Activated CD4-positive, alpha-beta T cell treated with anti-CD3 and anti-CD28 coated beads, Interleukin-2, amount 50 U/mL, for 16 hours (primary cell): Measurements from ENCODE around the gene SLC39A2.
A peak's percentile ranks its signal among the peaks of the same experiment; 100 is the strongest.
"Not testable (repeated sequence)": the region's sequence is repeated elsewhere in the genome, so short reads cannot be mapped to it uniquely, and the experiment has no call there.

Source experiments
- DNase-seq: peaks from one replicate; pipeline ENCODE4 v3.0.0-alpha.2; 2020

The SLC39A2 gene

DNA sequence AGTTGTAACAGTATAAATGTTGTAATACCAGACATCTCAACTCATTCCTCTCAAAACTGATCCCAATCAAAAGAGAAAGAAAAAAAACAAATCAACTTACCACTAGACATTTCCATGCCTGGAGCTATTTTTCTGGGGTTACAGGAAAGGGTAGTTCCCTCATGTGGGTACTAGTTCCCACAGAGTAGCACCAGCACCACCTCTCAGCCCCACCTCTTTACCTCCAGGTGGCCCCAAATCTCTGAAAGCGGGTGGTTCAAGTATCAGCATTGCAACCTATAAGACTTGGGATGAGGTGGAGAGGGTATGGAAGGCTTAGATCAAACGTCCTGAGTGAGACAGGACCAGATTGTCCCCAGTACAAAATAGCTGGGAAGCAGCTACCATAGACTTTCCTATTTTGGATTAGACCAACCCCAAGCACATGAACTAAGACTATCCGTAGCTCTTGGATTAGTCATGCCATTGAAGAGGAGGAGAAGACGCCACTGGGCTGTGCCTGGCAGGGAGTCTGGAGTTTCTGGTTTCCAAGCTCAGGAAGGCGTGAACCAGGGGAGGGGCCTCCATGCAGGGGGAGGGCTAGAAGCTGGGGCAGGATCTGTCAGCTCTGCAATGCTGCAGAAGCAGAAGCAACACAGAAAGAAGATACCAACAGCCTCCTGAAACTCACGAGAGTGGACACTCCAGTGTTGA lies at the start of gene SLC39A2:
TSS of gene SLC39A2 (plus strand) at position 620 of the 693 bp plus-strand sequence. CDS start 154 bp downstream, outside the sequence.
- DNase-seq: no peak

DNA sequence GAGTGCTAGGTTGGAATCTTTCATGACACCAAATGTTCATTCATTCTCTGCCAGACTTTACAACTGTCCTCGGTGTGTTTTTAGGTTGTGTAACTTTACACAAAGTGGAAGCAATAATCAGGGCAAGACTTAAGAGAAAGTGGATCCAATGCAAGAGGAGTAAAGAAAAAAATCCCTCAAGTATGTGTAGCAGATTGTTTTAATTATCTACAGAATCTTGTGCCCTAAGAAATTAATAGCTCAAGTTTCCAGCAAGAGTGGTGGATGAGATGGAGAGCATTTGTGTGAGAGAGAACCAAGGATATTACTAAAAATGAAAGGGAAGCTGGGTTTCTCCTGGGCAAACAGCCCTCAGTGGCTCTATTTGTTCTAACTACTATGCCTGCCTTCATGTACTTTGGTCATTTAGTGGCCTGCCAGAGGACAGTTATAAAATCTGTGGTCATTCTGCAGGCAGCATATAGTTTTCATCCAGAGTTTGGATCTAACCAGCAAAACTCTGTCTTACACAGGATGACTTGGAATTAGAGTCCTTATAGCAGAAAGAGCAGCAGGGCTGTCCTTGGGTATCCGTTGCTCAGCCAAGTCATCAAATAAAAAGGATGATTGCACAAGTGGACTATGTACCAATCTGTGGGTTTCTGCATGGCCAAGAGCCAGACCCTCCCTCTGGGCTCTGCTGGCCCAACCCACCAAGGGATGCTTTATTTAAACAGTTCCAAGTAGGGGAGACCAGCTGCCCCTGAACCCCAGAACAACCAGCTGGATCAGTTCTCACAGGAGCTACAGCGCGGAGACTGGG lies 44.2 kb upstream of the SLC39A2 start, which contains the start of gene RNASE2:
TSS of gene RNASE2 (plus strand) at position 752 of the 802 bp plus-strand sequence. CDS start 285 bp downstream, outside the sequence.
- DNase-seq: not testable (repeated sequence)

- not testable (repeated sequence) for DNase-seq
These were observed 43.6 kb upstream of the SLC39A2 start for GRCh38 chr14:20955538-20955873.

- peak; percentile 54 for DNase-seq
These were observed 42.6 kb upstream of the SLC39A2 start for GRCh38 chr14:20956376-20956976.

- not testable (repeated sequence) for DNase-seq
These were observed 40.1 kb upstream of the SLC39A2 start for GRCh38 chr14:20958946-20959345.

GRCh38 chr14:20969336-20969735 lies 29.8 kb upstream of the SLC39A2 start:
- DNase-seq: no peak

GRCh38 chr14:20970647-20970982 lies 28.5 kb upstream of the SLC39A2 start:
- no peak for DNase-seq

GRCh38 chr14:20970983-20971704 lies 27.9 kb upstream of the SLC39A2 start:
- DNase-seq: peak; percentile 87

GRCh38 chr14:20971705-20972021 lies 27.4 kb upstream of the SLC39A2 start:
- DNase-seq: no peak

GRCh38 chr14:20973501-20973900 lies 25.6 kb upstream of the SLC39A2 start:
- no peak for DNase-seq

DNA sequence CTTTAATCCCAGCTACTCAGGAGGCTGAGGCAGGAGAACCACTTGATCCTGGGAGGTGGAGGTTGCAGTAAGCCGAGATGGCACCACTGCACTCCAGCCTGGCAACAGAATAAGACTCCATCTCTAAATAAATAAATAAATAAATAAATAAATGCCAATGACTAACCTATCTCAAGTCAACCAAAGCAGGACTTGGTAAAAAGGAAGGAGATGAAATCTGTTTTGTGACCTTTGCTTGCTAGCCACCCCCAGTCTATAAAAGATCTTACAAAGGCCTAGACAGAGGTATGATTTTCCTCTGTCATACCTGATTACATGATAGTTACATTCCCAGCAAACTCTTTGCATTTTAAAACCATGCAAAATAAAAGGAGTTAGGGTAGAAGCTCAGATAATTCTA lies 22.8 kb upstream of the SLC39A2 start:
- no peak for DNase-seq

DNA sequence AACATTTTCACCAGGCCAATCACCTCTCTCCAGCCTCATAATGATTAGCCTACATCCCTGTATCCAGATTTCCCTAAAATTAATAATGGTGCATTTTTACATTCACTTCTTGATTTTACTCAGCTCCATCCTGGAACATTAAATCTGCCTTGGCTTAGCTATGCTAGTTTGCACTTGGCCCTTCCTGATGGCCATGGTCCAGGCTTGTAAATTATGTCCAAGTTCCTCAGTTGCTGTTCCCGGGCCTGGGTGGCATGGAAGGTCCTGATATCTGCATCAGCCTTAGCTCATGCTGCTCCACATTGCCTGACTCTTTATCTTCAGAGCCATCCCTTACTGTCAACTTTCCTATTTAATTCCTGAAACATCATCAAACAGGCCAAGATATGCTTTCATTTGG lies 20.4 kb upstream of the SLC39A2 start:
- DNase-seq: no peak

DNA sequence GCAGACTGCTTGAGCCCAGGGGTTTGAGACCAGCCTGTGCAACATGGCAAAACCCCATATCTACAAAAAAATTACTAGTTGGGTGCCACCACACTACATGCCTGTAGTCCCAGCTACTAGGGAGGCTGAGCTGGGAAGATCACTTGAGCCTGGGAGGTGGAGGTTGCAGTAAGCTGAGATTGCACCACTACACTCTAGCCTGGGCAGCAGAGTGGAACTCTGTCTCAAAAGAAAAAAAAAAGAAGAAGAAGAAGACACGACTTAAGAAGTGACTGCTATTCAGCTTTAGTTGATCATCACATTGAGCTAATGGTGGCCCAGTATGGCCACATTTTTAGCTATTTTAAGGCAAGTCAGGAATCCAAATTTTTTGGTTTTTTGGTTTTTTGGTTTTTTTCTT lies 18.2 kb upstream of the SLC39A2 start:
- no peak for DNase-seq

- no peak for DNase-seq
These were observed 16.3 kb upstream of the SLC39A2 start for GRCh38 chr14:20982646-20983369.

DNA sequence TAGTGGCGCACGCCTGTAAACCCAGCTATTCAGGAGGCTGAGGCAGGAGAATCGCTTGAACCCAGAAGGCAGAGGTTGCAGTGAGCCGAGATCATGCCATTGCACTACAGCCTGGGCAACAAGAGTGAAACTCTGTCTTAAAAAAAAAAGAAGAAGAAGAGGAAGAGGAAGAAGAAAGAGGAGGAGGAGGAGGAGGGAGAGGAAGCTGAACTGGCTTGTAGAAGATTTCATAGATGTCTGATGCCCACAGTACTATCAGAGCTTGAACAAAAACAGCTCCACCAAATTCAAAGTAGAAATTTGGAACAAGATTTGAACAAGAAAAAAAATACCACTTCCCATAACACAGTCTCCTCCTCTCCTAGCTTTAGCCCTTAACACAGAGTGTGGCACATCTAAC lies 13.4 kb upstream of the SLC39A2 start:
- not testable (repeated sequence) for DNase-seq

DNA sequence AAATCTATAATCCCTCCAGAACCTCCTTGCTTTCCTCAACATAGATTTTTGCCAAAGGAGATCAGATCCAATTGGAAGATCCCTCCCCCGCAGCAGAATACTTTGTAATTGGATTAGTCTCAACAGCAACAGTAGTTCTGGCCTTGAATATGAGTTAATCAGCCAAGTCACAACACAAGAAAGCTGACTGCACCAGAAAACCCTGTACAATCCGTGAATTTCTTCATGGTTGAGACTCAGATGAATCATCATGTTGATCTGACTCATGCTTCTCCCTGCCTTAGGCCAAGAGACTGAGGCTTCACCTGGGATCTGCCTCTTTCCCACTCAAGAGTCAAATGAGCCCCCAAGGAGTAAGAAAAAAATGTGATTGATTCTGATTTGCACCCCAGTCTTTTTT lies 12.3 kb upstream of the SLC39A2 start:
- DNase-seq: peak; percentile 59

- no peak for DNase-seq
These were observed 10.2 kb upstream of the SLC39A2 start for GRCh38 chr14:20988717-20989470.

DNA sequence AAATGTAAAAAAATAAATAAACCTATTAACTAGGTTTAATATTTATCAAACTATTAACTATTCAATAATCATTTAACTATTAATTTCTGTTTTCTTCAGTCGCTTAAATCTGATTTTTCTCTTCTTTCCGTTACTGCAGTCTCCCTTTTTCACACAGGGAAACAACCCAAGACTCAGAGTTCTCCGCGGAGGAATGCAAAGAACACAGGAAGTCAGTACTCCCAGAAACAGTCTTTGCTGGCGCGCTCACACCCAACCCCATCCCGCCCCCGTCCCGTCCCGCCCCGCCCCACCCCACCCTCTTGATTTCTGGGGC lies 9.7 kb upstream of the SLC39A2 start:
- DNase-seq: no peak

GRCh38 chr14:20989787-20990600 lies 9.1 kb upstream of the SLC39A2 start, which contains the start of gene METTL17:
Gene METTL17, plus strand, starts transcription at chr14:20989980. Its CDS starts 23 bp downstream, at chr14:20990003.
- peak; percentile 96 for DNase-seq

DNA sequence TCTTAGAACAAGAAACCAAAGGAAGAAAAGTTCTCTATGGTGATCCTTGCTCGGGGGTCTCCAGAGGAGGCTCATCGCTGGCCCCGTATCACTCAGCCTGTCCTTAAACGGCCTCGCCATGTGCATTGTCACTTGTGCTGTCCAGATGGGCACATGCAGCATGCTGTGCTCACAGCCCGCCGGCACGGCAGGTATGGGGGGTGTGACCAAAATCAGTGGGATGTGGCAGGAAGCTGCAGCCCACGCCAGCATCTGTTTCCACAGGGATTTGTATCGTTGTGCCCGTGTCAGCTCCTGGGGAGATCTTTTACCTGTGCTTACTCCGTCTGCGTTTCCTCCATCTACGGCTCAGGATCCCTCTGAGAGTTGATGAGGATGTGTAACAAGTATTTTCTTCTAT lies 2.6 kb upstream of the SLC39A2 start:
- no peak for DNase-seq

DNA sequence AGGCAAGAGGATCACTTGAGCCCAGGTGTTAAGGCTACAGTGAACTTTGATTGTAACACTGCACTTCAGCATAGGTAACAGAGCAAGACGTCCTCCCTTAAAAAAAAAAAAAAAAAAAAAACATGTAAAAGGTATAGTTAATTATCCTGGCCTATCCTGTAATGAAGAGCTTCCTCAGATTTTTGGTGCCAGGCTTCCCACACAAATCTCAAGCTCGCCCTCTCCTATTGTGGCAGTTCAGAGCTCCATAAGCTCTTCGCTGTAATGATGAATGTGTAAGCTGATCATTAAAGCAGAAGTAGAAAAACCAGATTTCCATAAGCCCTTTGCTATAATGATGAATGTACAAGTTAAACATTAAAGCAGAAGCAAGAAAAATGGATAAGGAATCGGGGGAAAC lies 2.0 kb upstream of the SLC39A2 start:
- no peak for DNase-seq
